Left colon (tissue), 2 donors: ENCODE data around the gene ZIC3. TPM values are rescaled to one million over a fixed set of nuclear protein-coding genes. Genes with fewer than 3 reads are reported as not detected.
"Not testable (repeated sequence)": the region's sequence is repeated elsewhere in the genome, so short reads cannot be mapped to it uniquely, and the experiment has no call there.

Experiments
- ATAC-seq: fragments of 200-7000 bp; cut with Tn5 transposase; one replicate; pipeline ENCODE4 v1.9.1; 2020; ENCODE audit warnings: mild to moderate bottlenecking, moderate library complexity
- DNase-seq, 2 donors: peaks; one replicate each; pipeline ENCODE4 v3.0.0-alpha.2; 2020
- intact Hi-C, 2 donors: fragments of 100-400 bp; cut with DNase I in 1 of 2; cut with micrococcal nuclease in 1 of 2; formaldehyde crosslinking; loops; one replicate each; pipeline versions ENCODE4 v1.11.2 to v1.14.0; 2022; cut with DNase I, micrococcal nuclease
- long read RNA-seq: library from polyadenylated mRNA; unstranded; transcript quantifications from one replicate; pipeline ENCODE4 v2.0.0, GENCODE V29; 2021
- total RNA-seq, 2 donors: library from RNA; stranded (reverse); fragmentation: NEBNext Ultra II Directional; extraction: Animal tissue kit (Norgen Biotek cat#: 25700); gene quantifications; one replicate each; pipeline ENCODE4 v1.2.1, GENCODE V29; 2021
- donor health status: DM: no; HTN: no; CAD: no.
- donor health status: DM: yes; HTN: yes; CAD: no.

Gene ZIC3
- total RNA-seq, result not detected
- long read RNA-seq, result 0 reads

DNA sequence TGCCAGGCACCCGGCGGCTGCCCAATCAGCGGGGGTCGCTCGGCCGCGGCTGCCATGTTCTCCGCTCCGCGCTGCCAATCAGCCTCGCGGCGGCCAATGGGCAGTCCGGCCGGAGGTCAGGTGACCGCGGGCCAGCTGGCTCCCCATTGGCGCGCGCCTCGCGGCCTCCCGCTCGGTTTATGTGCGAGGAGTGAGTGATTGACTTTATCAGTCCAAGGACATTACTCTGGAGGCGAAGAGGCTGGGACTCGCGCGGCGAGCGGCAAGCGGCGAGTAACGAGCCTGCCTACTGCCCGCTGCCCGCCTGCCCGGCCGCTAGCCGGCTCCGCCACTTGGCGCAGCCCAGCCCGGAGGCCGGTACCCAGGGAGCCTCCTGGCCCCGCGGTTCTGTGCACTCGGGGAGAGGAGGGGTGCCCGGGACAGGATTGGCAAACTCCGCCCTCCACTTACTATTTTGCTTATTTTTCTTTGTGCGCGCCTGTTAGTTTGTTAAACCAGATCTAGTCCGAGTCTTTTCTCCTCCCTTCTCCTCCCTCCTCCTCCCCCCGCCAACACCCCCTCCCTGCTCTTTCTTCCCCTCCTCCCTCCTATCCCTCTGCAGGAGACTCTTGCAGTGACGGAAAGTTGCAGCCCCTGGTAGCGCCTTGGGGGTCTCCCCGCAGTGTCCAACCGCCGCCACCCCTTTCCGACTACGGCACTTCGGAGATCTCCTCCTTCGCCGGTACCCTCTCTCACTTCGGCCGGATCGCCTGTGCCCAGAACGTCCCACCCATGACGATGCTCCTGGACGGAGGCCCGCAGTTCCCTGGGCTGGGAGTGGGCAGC lies at the start of gene ZIC3:
Gene ZIC3 (plus strand): TSS at position 207 of the 825 bp plus-strand sequence. CDS start 565 bp downstream, at position 772.
- DNase-seq, result peak in 1 of 2 donors; percentile 31
- intact Hi-C loops, result no loop called here
- ATAC-seq, result peak; percentile 55

DNA sequence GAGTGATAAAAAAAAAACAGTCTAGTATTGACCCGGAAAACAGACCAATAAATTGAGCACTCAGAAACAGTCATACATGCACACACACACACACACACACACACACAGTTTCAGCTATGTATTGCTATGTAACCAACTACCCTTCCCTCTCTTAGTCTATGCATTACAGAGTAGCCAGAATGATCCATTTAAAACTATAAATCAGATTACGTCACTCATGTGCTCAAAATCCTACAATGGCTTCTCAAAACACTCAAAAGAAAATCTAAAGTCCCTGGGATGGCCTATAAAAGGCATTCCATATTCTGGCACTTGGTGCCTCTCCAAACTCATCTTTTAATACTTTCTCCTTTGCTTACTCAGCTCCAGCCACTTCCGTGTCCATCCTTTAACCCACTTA lies 46.5 kb upstream of the ZIC3 start:
- intact Hi-C loops, result no loop called here
- DNase-seq (no peak), ATAC-seq (no peak)

DNA sequence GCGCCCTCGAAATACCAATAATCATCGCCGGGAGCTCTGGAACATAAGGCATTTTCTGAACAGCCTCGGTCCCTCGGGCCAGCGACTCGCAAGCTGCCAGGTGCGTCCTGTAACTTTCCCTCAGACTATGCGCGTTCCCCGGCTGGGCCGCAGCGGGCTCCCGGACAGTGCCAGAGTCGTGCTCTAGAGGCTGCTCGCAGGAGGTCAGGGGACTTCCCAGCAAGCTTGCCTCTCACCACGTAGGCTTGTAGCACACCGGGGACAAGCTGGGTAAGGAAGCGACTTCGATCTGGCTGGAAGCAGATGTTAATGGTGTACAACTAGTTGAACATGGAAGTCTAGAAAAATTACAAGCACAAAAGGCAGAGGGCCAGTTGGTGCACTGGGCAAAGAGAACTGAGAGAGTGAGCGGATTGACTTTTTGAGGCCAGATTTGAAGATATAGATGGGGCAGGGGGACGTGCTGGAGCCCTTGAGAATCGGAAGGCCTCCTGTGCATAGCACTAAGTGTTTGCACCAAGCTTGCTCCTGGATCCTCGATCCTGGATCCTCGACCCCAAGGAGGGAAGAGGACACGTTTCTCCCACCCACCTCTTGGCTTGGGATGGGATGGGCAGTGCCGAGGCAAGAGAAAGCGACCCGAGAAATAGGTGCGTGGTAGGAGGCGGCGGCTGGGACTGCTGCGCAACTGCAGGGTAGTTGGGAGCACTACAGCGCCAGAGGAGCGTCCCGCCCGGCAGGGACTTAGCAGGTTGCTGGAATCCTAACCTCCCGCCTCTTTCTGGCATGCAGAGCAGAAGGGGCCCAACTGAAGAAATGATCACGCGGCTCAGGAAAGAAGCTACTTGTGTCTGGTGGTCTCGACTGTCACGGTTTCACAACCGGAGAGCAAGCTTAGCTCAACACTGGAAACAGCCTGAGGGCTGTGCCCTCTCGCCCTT lies 19.9 kb upstream of the ZIC3 start:
- DNase-seq, result no peak
- intact Hi-C loops, result no loop called here

DNA sequence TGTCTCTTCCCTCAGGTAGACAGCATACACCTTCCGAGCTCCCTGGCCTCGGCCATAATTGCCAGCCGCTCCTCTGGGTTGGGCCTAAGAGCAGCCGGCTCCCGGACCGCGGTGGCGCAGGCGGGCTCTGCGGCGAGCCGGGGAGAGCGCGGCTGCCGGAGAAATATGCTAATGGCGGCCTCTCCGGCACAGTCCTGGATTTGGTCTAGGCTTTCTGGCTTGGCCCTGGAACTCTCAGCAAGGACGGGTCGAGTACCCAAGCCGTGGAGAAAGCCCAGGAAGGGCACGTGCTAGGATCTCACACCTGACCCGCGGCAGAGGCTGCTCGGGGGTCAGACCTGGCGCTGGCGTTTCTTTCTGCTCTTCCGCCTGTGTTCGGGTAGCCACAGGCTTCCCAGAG lies 18.6 kb upstream of the ZIC3 start:
- DNase-seq, result no peak
- ATAC-seq, result no peak
- intact Hi-C loops, result no loop called here

More for the DNA sequence above, 19.9 kb upstream of the ZIC3 start:
- ATAC-seq, result no peak

GRCh38 chrX:137548261-137548660 lies 17.7 kb upstream of the ZIC3 start:
- intact Hi-C loops, result no loop called here
- ATAC-seq, result no peak
- DNase-seq, result no peak

GRCh38 chrX:137549073-137549472 lies 16.9 kb upstream of the ZIC3 start:
- intact Hi-C loops, result no loop called here
- DNase-seq (no peak), ATAC-seq (no peak)

DNA sequence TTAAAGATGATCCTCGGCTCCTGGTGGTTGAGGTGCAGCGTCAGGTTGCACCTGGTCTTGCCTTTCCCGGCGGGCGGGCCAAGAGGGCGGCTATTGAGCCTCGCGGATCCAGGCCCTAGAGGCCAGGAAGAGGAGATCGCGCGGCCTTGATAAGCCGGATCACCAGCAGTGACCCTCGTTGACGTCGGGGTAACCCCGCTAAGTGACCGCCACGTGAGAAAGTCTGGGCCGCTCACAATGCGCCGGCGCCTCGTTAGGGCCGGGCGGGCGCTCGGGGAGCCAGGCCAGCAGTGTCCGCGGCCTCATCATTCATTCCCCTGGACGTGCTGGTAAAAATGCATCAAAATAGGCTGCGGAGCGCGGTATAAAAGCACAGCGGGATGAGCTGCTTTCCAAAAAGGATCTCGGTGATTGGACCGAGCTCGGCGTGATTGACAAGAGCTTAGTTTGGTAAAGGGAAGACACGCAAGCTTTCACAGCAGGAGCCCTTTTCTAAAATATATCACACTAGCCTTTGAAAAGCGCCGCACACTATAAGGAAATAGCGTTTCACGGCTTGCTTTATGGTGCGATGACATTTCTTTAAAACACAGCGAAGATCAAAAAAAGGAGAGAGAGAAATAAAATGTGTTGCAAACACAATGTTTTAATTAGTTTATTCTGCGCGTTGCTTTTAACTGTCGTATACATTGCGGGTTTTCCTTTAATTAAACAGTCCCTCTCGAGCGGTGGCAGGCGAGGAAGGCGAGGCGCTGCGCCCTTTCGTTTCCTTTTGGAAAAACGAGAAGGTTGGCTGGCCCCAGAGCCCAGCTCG lies 15.9 kb upstream of the ZIC3 start:
- ATAC-seq, result no peak
- no peak for DNase-seq
- intact Hi-C loops, result no loop called here

GRCh38 chrX:137550665-137551261 lies 15.2 kb upstream of the ZIC3 start:
- DNase-seq (no peak), ATAC-seq (no peak)
- intact Hi-C loops, result no loop called here

DNA sequence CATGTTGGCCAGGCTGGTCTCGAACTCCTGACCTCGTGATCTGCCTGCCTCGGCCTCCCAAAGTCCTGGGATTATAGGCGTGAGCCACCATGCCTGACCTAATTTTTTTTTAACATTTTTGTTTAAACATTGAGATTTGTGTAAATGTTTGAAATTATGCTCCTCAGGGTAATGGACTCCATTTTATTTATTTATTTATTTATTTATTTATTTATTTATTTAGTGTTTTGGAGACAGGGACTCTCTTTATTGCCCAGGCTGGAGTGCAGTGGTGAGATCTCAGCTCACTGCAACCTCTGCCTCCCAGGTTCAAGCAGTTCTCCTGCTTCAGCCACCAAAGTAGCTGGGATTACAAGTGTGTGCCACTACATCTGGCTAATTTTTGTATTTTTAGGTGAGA lies 13.8 kb upstream of the ZIC3 start:
- DNase-seq, intact Hi-C loops, ATAC-seq: not testable (repeated sequence)

DNA sequence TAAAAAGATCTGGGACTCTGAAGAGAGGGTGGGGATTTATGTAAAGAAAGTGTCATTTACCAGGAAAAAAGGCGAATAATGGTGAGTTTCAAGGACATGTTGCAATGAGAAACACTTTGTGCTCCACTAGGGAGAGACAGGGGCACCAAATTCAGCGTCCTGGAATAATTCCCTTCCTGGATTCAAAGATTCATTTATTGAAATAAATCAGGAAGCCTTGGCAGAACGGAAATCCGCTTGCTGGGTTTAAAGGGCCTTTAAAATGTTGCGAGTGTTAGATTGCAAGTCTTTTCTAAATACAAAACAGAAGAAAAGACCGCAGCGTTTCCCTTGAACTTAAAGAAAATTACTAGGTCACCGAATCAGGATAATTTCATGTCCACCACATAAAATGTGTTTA lies 3.8 kb upstream of the ZIC3 start:
- no peak for DNase-seq
- intact Hi-C loops, result no loop called here
- no peak for ATAC-seq

GRCh38 chrX:137563681-137564651 lies 2.0 kb upstream of the ZIC3 start:
- DNase-seq (no peak), ATAC-seq (no peak)
- intact Hi-C loops, result no loop called here

GRCh38 chrX:137565318-137565904 lies 516 bp upstream of the ZIC3 start:
- ATAC-seq (no peak), DNase-seq (no peak)
- intact Hi-C loops, result no loop called here

GRCh38 chrX:137566746-137567679 lies 1.1 kb downstream of the ZIC3 start:
- intact Hi-C loops, result no loop called here
- DNase-seq (no peak), ATAC-seq (no peak)

DNA sequence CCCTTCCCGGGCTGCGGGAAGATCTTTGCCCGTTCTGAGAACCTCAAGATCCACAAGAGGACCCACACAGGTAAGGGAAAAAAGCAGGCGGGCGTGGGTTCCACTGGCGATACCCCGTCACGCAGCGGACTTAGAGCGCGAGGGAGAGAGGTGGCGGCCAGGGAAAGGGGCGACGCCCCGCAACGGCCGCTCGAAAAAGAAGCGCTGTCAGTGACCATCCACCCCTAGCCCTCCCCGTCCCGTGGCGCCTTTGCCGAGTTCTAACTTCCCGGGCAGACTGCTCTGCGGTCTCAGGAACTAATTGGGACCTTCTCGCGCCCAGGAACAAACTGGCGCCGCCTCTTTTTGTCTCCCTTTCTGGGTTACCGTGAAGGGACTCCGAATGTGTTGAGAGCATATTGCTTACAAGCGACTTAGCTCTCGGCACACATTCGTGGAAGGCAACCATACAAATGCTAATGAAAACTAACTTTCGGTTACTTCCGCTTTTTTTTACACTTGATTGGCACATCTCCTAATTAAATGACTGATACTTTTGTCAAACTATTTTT lies 1.8 kb downstream of the ZIC3 start:
- intact Hi-C loops, result no loop called here
- DNase-seq, result no peak
- no peak for ATAC-seq

GRCh38 chrX:137568741-137569469 lies 3.0 kb downstream of the ZIC3 start:
- no peak for ATAC-seq
- DNase-seq, result no peak
- intact Hi-C loops, result no loop called here
